OCI-LY3 (cell line): ENCODE results near the gene TRRAP.

Source experiments
- H2AFZ ChIP-seq: fragments of 200-600, 300-600 bp; shearing (Covaris generic); 2 replicates; pipeline ENCODE4 v1.6.0; 2014; ENCODE audit warnings: antibody characterized with exemption, low read depth, low read length
- H3K27ac ChIP-seq: fragments of 200-600, 300-600 bp; sonication (generic); 2 replicates; pipeline ENCODE4 v1.5.1; 2014; ENCODE audit warnings: mild to moderate bottlenecking, low read length, moderate library complexity, mixed read lengths
- H3K27me3 ChIP-seq: fragments of 200-600, 300-600 bp; sonication (generic); 2 replicates; pipeline ENCODE4 v1.6.1; 2014; ENCODE audit warnings: low read depth, low read length, mixed read lengths
- H3K36me3 ChIP-seq: fragments of 200-600, 300-600 bp; sonication (generic); replicated peaks from 2 replicates; pipeline ENCODE3; 2014; ENCODE audit warnings: low read depth, low read length, mixed read lengths
- H3K4me1 ChIP-seq: fragments of 300-600, 200-600 bp; sonication (generic); 2 replicates; pipeline ENCODE4 v1.6.1; 2014; ENCODE audit warnings: low read length, mixed read lengths
- H3K4me2 ChIP-seq: fragments of 200-600, 300-600 bp; sonication (generic); 2 replicates; pipeline ENCODE4 v1.6.1; 2014; ENCODE audit warnings: low read length, mixed read lengths
- H3K4me3 ChIP-seq: fragments of 300-600, 200-600 bp; sonication (generic); 2 replicates; pipeline ENCODE4 v1.5.1; 2014; ENCODE audit warnings: antibody characterized with exemption, mild to moderate bottlenecking, low read length, moderate library complexity
- H3K79me2 ChIP-seq: fragments of 300-600, 200-600 bp; shearing (Covaris generic); 2 replicates; pipeline ENCODE4 v1.6.1; 2014; ENCODE audit warnings: mild to moderate bottlenecking, low read length, mixed read lengths
- H3K9ac ChIP-seq: fragments of 300-600, 200-600 bp; shearing (Covaris generic); 2 replicates; pipeline ENCODE4 v1.6.0; 2014; ENCODE audit warnings: mild to moderate bottlenecking, low read length, moderate library complexity
- H3K9me3 ChIP-seq: fragments of 200-600, 300-600 bp; shearing (Covaris generic); 2 replicates; pipeline ENCODE4 v1.6.1; 2014; ENCODE audit warnings: low read length, mixed read lengths; ENCODE audit not compliant: insufficient read depth
- H4K20me1 ChIP-seq: fragments of 200-600, 300-600 bp; sonication (generic); 2 replicates; pipeline ENCODE4 v1.6.1; 2016; ENCODE audit warnings: low read length, mixed read lengths; ENCODE audit not compliant: insufficient read depth
- EZH2phosphoT487 ChIP-seq: fragments of 200-600 bp; shearing (Covaris generic); IDR thresholded peaks from 2 replicates; pipeline ENCODE4 v1.6.1; 2018; ENCODE audit warnings: antibody characterized with exemption, mixed run types, low read depth
- TF ChIP-seq, protein P1 (sequence below): fragments of 200-600, 300-600 bp; sonication (generic); IDR thresholded peaks from 2 replicates; pipeline ENCODE4 v1.5.1; 2014; ENCODE audit warnings: antibody characterized with exemption, low read length, low read depth

The TRRAP gene

DNA sequence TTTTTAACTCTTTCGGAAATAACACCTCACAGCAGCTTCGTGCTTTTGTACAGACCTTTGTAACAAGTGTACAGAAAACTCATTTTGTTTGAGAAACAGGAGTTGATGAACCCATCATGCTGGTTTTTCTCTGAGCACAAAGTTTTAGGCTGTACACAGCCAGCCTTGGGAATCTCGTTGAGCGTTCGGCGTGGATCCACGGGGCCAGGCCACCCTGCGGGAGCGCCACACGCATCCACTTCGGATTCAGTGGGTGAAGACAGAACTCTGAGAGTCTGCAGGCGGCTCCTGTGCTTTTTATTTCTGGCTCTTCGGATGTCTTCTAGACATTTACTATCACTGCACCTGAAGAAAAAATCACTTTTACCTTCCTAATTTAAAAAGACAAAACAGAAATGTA lies 134.4 kb downstream of the TRRAP start:
- H3K79me2 ChIP-seq, result peaks cover 7% of the 10 kb centered on the region
- H3K4me3 ChIP-seq, result no peak overlapping the region
- H3K4me2 ChIP-seq, result no peak overlapping the region
- no peak overlapping the region for H3K27ac ChIP-seq
- H3K4me1 ChIP-seq, result peaks cover 8% of the 10 kb centered on the region
- no peak for TF ChIP-seq EZH2phosphoT487
- TF ChIP-seq, protein P1, sequence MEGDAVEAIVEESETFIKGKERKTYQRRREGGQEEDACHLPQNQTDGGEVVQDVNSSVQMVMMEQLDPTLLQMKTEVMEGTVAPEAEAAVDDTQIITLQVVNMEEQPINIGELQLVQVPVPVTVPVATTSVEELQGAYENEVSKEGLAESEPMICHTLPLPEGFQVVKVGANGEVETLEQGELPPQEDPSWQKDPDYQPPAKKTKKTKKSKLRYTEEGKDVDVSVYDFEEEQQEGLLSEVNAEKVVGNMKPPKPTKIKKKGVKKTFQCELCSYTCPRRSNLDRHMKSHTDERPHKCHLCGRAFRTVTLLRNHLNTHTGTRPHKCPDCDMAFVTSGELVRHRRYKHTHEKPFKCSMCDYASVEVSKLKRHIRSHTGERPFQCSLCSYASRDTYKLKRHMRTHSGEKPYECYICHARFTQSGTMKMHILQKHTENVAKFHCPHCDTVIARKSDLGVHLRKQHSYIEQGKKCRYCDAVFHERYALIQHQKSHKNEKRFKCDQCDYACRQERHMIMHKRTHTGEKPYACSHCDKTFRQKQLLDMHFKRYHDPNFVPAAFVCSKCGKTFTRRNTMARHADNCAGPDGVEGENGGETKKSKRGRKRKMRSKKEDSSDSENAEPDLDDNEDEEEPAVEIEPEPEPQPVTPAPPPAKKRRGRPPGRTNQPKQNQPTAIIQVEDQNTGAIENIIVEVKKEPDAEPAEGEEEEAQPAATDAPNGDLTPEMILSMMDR, result no peak
- no peak overlapping the region for H2AFZ ChIP-seq
- H3K9me3 ChIP-seq, result no peaks in the 10 kb centered on the region
- H3K27me3 ChIP-seq, result no peaks in the 10 kb centered on the region
- no peaks in the 10 kb centered on the region for H4K20me1 ChIP-seq
- no peak overlapping the region for H3K9ac ChIP-seq
- peaks cover 62% of the 10 kb centered on the region for H3K36me3 ChIP-seq

DNA sequence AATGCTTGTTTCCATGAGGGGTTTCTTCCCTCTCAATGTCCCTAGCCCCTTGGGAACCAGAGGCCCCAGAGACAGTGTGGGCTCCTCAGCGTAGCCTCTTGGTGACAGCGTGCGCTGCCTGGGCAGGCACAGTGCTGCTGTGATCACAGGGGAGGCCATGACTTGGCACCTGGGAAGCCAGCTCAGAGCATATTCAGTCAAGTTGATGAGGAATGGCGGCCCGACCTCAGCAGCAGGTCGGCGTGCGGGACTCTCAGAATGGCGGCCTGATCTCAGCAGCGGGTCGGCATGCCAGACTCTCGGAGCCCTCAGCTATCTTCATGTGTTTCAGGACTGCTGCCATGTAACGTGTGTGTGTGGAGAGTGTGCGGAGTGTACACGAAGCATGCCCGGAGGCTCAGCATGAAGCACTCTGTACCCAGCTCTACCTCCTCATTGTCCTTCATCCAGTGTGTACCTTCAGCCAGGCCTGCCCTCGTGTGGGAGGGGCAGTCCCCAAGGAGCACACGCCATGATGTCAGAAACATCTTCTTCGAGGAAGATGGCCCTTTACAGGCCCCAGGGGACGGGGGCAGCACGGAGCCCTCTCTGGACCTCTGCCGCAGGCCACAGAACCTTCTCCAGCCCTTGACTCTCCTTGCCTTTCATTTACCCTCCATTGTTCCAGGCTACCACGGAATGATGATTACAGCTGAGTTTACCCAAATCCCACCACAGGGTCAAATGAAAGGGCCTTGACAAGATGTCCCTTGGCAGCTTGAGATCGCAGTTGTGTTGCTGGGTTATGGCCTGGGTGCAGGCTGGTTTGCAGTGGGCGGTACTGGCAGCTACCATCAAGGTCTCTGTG lies 135.2 kb downstream of the TRRAP start:
- Histone ChIP-seq H3K27ac (no peak overlapping the region), H3K9ac (no peak overlapping the region), H3K4me3 (no peak overlapping the region), H3K79me2 (peaks cover 7% of the 10 kb centered on the region), H3K27me3 (no peaks in the 10 kb centered on the region), H3K9me3 (no peaks in the 10 kb centered on the region), H3K4me1 (peaks cover 8% of the 10 kb centered on the region), H3K36me3 (peaks cover 59% of the 10 kb centered on the region), H3K4me2 (no peak overlapping the region), H2AFZ (no peak overlapping the region), H4K20me1 (no peaks in the 10 kb centered on the region)
- TF ChIP-seq, protein P1, result no peak
- TF ChIP-seq EZH2phosphoT487, result no peak

DNA sequence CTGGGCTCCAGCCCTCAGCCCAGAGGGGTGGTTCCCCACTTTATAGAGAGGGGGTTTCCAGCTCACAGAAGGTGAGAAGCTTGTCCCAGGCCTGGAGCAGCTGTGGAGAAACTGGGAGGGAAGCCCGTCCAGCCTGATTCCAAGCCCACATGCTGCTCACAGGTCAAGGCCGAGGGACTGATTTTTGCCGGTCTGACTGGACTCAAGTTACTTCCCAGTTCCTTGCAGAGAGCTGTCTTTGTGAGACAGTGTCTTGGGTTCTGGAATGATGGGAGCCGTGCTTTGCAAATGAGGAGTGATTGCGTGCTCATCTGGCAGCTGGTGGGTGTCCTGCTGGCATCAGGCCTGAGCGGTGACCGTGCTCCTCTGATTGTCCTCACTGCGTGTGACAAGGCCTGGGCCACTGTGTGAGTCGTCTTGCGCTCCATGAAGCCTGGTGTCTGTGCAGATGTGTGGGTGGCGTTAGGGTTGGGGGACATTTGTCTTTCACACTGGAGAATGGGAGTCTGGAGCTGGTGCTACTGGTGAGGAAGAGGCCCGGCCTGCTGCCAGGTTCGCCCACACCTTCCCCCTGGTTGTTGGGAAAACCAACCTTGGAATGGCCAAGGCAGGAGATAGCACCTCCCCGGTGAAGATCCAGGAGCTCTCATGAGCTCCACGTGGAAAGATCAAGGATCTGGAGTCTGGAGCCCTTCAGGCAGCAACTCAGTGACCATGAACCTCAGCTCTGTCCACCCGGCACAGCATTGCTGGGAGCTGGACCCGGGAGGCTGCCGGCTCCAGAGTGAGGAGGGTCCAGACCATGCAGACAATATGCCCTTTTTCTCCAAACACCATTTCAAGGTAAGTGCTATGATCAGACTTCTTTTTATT lies 136.0 kb downstream of the TRRAP start:
- H3K79me2 ChIP-seq, result peaks cover 7% of the 10 kb centered on the region
- H3K9me3 ChIP-seq, result no peaks in the 10 kb centered on the region
- H3K4me1 ChIP-seq, result peaks cover 8% of the 10 kb centered on the region
- peaks cover 60% of the 10 kb centered on the region for H3K36me3 ChIP-seq
- TF ChIP-seq, protein P1, result no peak
- no peak for TF ChIP-seq EZH2phosphoT487
- no peaks in the 10 kb centered on the region for H3K27me3 ChIP-seq
- H3K4me2 ChIP-seq, result no peak overlapping the region
- no peak overlapping the region for H3K9ac ChIP-seq
- H2AFZ ChIP-seq, result no peak overlapping the region
- H3K27ac ChIP-seq, result no peak overlapping the region
- H3K4me3 ChIP-seq, result no peak overlapping the region
- H4K20me1 ChIP-seq, result no peaks in the 10 kb centered on the region

- no peak overlapping the region for H3K4me2 ChIP-seq
- H3K36me3 ChIP-seq, result peaks cover 62% of the 10 kb centered on the region
Measured at GRCh38 chr7:99016196-99016595, 137.9 kb downstream of the TRRAP start.

More at GRCh38 chr7:99016196-99016595, 137.9 kb downstream of the TRRAP start:
- Histone ChIP-seq H3K4me1 (peaks cover 8% of the 10 kb centered on the region), H3K4me3 (no peak overlapping the region), H3K27ac (no peak overlapping the region), H3K9ac (no peak overlapping the region), H3K79me2 (peaks cover 7% of the 10 kb centered on the region), H2AFZ (no peak overlapping the region), H4K20me1 (no peaks in the 10 kb centered on the region), H3K27me3 (no peaks in the 10 kb centered on the region), H3K9me3 (no peaks in the 10 kb centered on the region)
- TF ChIP-seq, protein P1, result no peak
- no peak for TF ChIP-seq EZH2phosphoT487
